ENCODE data around the gene SLAMF1. TPM values are rescaled to one million over a fixed set of nuclear protein-coding genes. Genes with fewer than 3 reads are reported as not detected.

Gene SLAMF1
- total and polyA plus RNA-seq, 2 of the 13 experiments (the other 11 are each of a cell fraction or from before 2014, with no cell fraction given) = not detected

DNA sequence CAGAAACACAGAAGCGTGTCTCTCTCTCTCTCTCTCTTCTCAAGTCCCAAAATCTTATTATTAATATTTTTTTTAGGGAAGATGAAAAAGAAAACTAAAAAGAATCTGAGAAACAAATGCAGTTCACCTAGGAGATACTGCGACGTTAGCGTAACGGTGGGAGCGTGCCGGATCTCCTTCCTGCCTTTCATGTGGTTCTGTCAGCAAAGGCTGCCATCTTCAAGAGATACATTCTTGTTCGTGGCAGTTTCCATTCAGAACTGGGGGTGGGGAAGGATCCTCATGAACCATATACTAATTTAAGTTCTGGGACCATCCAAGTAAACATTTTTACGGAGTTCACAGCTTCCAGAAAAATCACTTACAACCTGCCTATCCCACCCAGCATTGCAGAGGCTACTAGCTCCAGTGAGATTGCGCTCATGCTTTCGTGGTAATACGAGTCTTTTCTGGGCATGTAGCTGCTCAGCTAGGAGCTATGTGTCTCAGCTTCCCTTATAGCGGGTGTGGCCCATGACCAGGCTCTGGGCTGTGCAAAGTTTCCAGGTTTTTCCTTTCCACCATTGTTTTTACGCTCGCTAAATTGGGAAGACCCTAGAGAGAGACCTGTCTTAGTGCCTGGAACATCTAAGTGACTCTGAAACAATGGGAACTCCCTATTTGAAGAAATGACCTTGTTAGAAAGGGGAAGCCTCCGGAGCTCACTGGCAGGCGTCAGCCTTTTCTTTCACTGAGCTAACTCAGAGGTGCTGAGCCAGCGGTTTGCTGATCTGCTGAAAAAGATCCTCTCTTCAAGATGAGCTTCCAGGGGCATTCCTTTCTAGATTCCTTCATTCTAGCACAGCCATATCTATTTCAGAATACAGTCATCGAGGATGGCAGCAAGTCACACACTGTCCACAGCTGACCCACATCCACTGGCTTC lies 17.3 kb downstream of the SLAMF1 start:
- no peaks in the 10 kb centered on the region for H3K79me2 ChIP-seq (ENCODE audit: insufficient read depth, low read length)
- no peaks in the 10 kb centered on the region for H4K20me1 ChIP-seq (ENCODE audit: insufficient read depth, low read length)
- DNase-seq (ENCODE audit: low spot score) (no peak), ATAC-seq (no peak), FAIRE-seq (no peak)
- H3K36me3 ChIP-seq (replicated peaks in 1 of 2; ENCODE audit: control insufficient read depth in 1 of 2, insufficient read depth in 2 of 2, low read length in 2 of 2) = no peaks in the 10 kb centered on the region
- H3K27me3 ChIP-seq (ENCODE audit: control insufficient read depth in 1 of 2, insufficient read depth in 2 of 2, low read length in 2 of 2) = 0 out of 5 replicates have a peak, but pooled peaks cover 0 to 1% of the 10 kb centered on the region in 2 experiments
- H3K4me1 ChIP-seq (ENCODE audit: insufficient read depth, low read length) = no peaks in the 10 kb centered on the region
- H3K4me3 ChIP-seq (replicated peaks in 1 of 3; ENCODE audit: insufficient read depth in 1 of 3, low read depth in 2 of 3, low read length in 3 of 3) = no peak overlapping the region
- TF ChIP-seq, protein P1, sequence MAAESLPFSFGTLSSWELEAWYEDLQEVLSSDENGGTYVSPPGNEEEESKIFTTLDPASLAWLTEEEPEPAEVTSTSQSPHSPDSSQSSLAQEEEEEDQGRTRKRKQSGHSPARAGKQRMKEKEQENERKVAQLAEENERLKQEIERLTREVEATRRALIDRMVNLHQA (CRISPR knock-in tag; IDR thresholded peaks at IDR 0.05) = no peak
- TF ChIP-seq, protein P2, sequence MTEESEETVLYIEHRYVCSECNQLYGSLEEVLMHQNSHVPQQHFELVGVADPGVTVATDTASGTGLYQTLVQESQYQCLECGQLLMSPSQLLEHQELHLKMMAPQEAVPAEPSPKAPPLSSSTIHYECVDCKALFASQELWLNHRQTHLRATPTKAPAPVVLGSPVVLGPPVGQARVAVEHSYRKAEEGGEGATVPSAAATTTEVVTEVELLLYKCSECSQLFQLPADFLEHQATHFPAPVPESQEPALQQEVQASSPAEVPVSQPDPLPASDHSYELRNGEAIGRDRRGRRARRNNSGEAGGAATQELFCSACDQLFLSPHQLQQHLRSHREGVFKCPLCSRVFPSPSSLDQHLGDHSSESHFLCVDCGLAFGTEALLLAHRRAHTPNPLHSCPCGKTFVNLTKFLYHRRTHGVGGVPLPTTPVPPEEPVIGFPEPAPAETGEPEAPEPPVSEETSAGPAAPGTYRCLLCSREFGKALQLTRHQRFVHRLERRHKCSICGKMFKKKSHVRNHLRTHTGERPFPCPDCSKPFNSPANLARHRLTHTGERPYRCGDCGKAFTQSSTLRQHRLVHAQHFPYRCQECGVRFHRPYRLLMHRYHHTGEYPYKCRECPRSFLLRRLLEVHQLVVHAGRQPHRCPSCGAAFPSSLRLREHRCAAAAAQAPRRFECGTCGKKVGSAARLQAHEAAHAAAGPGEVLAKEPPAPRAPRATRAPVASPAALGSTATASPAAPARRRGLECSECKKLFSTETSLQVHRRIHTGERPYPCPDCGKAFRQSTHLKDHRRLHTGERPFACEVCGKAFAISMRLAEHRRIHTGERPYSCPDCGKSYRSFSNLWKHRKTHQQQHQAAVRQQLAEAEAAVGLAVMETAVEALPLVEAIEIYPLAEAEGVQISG (CRISPR knock-in tag; IDR thresholded peaks at IDR 0.05) = no peak
- TF ChIP-seq ZNF883 (CRISPR knock-in tag; IDR thresholded peaks at IDR 0.05; ENCODE audit: not compliant biosample characterization) = no peak
- TF ChIP-seq ZNF615 (CRISPR knock-in tag; IDR thresholded peaks at IDR 0.05; ENCODE audit: borderline replicate concordance) = no peak
- TF ChIP-seq NFATC3 (CRISPR knock-in tag; IDR thresholded peaks at IDR 0.05) = no peak
- TF ChIP-seq MAFK (conservative IDR thresholded peaks at IDR 0.05 in 1 of 2, IDR thresholded peaks at IDR 0.05 in 1 of 2; ENCODE audit: low read length in 2 of 2) = peak; percentile 36 to 69; a peak in 3 of 4 replicates
- TF ChIP-seq ADNP (CRISPR knock-in tag; IDR thresholded peaks at IDR 0.05) = no peak
- TF ChIP-seq ZNF780A (CRISPR knock-in tag; IDR thresholded peaks at IDR 0.05) = no peak
- TF ChIP-seq MAFF (IDR thresholded peaks at IDR 0.05; ENCODE audit: low read depth, low read length) = peak; percentile 40
- H3K9ac ChIP-seq (ENCODE audit: insufficient read depth, low read depth, low read length) = no peak overlapping the region
- no peak overlapping the region for H3K4me2 ChIP-seq (ENCODE audit: low read depth, low read length)
- ChIA-PET POLR2A (no interaction called here), CTCF (ENCODE audit: low intra/inter-chr PET ratio, low total read pairs) (no interaction called here)
- H3K9me3 ChIP-seq (ENCODE audit: low read length) = no peaks in the 10 kb centered on the region
- in situ Hi-C loops (cut with HindIII; ENCODE audit: extremely low pct_ligation_motif_present, low pct_unique_long_range_greater_than_20kb) = no loop called here
- no peak overlapping the region for H2AFZ ChIP-seq (ENCODE audit: low read length)
- intact Hi-C loops (cut with micrococcal nuclease; ENCODE audit: unreplicated experiment) = no loop called here
- WGBS (ENCODE audit: low lambda C conversion rate) = 34% methylated on average over 17 of the region's 19 CpGs
- H3K27ac ChIP-seq (ENCODE audit: extremely low read length, insufficient read depth, low read length) = no peak overlapping the region
- no TSS peak for BruUV-seq (replicated peaks)
